H1 (cell line): ENCODE data around the gene FAM120B. TPM values are rescaled to one million over a fixed set of nuclear protein-coding genes. Genes with fewer than 3 reads are reported as not detected.

Experiments used
- ATF2 ChIP-seq: IDR thresholded peaks from 2 replicates; pipeline ENCODE4 v1.6.1; 2012; ENCODE audit warnings: low read length, inconsistent platforms
- BACH1 ChIP-seq: IDR thresholded peaks from 2 replicates; pipeline ENCODE4 v1.6.1; 2012; ENCODE audit warnings: low read length, improper control_type of control experiment
- BRCA1 ChIP-seq: IDR thresholded peaks from 2 replicates; pipeline ENCODE4 v1.6.1; 2012; ENCODE audit warnings: low read depth, low read length, improper control_type of control experiment
- CBX8 ChIP-seq: fragments of 300-800, 300-1000 bp; sonication (generic); IDR thresholded peaks from 2 replicates; pipeline ENCODE4 v1.7.1; 2016; ENCODE audit warnings: low read depth, low read length, borderline replicate concordance
- GTF2F1 ChIP-seq: IDR thresholded peaks from 2 replicates; pipeline ENCODE4 v1.6.1; 2012; ENCODE audit warnings: low read depth, low read length, improper control_type of control experiment, borderline replicate concordance
- HDAC2 ChIP-seq, 2 experiments: fragments of 300-600 bp in 1 of 2; sonication (generic) in 1 of 2; IDR thresholded peaks; 2 replicates each; pipeline ENCODE4 v1.6.1; 2011 to 2012; ENCODE audit warnings: low read depth in 2 of 2, low read length in 2 of 2, mild to moderate bottlenecking in 2 of 2, moderate library complexity in 2 of 2, borderline replicate concordance in 1 of 2, inconsistent platforms in 1 of 2
- MAFK ChIP-seq: IDR thresholded peaks from 2 replicates; pipeline ENCODE4 v1.6.1; 2012; ENCODE audit warnings: low read depth, mild to moderate bottlenecking, improper control_type of control experiment, low read length
- MAX ChIP-seq: IDR thresholded peaks from 2 replicates; pipeline ENCODE4 v1.6.1; 2012; ENCODE audit warnings: inconsistent platforms
- NANOG ChIP-seq: IDR thresholded peaks from 2 replicates; pipeline ENCODE4 v1.6.1; 2011; ENCODE audit warnings: low read length, low read depth, mild to moderate bottlenecking, inconsistent platforms; ENCODE audit not compliant: insufficient read depth, poor library complexity, severe bottlenecking
- POU5F1 ChIP-seq: IDR thresholded peaks from 2 replicates; pipeline ENCODE4 v1.6.1; 2011; ENCODE audit warnings: low read depth, mild to moderate bottlenecking, low read length, moderate library complexity
- RNF2 ChIP-seq: fragments of 200-900, 300-1000 bp; sonication (generic); IDR thresholded peaks from 2 replicates; pipeline ENCODE4 v1.7.1; 2016; ENCODE audit warnings: borderline replicate concordance, low read depth, mild to moderate bottlenecking, antibody characterized with exemption, low read length; ENCODE audit not compliant: poor library complexity, severe bottlenecking; ENCODE audit errors: missing control alignments
- RXRA ChIP-seq: IDR thresholded peaks from 2 replicates; pipeline ENCODE4 v1.6.1; 2011; ENCODE audit warnings: low read depth, mild to moderate bottlenecking, low read length, moderate library complexity; ENCODE audit not compliant: insufficient read depth
- SIX5 ChIP-seq: IDR thresholded peaks from 2 replicates; pipeline ENCODE4 v1.6.1; 2011; ENCODE audit warnings: mild to moderate bottlenecking, low read depth, low read length
- SP1 ChIP-seq: IDR thresholded peaks from 2 replicates; pipeline ENCODE4 v1.6.1; 2011; ENCODE audit warnings: low read depth, low read length
- SP2 ChIP-seq: IDR thresholded peaks from 2 replicates; pipeline ENCODE4 v1.6.1; 2012; ENCODE audit warnings: mild to moderate bottlenecking, low read length, inconsistent platforms
- SP4 ChIP-seq: IDR thresholded peaks from 2 replicates; pipeline ENCODE4 v1.6.1; 2012; ENCODE audit warnings: low read length, inconsistent platforms
- SUZ12 ChIP-seq: fragments of 200-600 bp; sonication (generic); IDR thresholded peaks from 2 replicates; pipeline ENCODE4 v1.6.1; 2012; ENCODE audit warnings: mild to moderate bottlenecking, inconsistent platforms, low read length, moderate library complexity, mixed read lengths
- TCF12 ChIP-seq: IDR thresholded peaks from 2 replicates; pipeline ENCODE4 v1.6.1; 2011; ENCODE audit warnings: low read depth, mild to moderate bottlenecking, low read length
- TEAD4 ChIP-seq: IDR thresholded peaks from 2 replicates; pipeline ENCODE4 v1.6.1; 2012; ENCODE audit warnings: low read depth, low read length, inconsistent platforms, mixed read lengths
- YY1 ChIP-seq: IDR thresholded peaks from 2 replicates; pipeline ENCODE4 v1.6.1; 2011; ENCODE audit warnings: low read depth, mild to moderate bottlenecking, low read length
- polyA plus RNA-seq, 7 experiments: library from polyadenylated mRNA; depleted of rRNA in 3 of 7; stranded (reverse) in 5 of 7; unstranded in 2 of 7; fragments of >200 nt in 5 of 7; fragments of 200-250 nt in 2 of 7; gene quantifications; 1 replicate in 5 of 7; 2 replicates in 1 of 7; 4 replicates in 1 of 7; pipeline versions ENCODE4 v1.2.1 to v1.2.3, GENCODE V29; 2011 to 2013; ENCODE audit warnings: missing spikeins in 2 of 7, mixed read lengths in 2 of 7
- total RNA-seq: library from RNA; stranded (reverse); fragmentation: NEBNext Ultra II Directional; extraction: Animal tissue kit (Norgen Biotek cat#: 25700); gene quantifications from 2 replicates; pipeline ENCODE4 v1.2.1, GENCODE V29; 2021

The FAM120B gene
- total and polyA plus RNA-seq, 2 of the 8 experiments (the other 6 are each of a cell fraction or from before 2014, with no cell fraction given) = 5.1 to 12.5 TPM

GRCh38 chr6:170292407-170293158 lies 14.0 kb upstream of the FAM120B start (continued):
- TF ChIP-seq POU5F1 = no peak
- no peak for TF ChIP-seq SP1
- no peak for TF ChIP-seq BACH1
- TF ChIP-seq NANOG = no peak
- no peak for TF ChIP-seq RNF2
- no peak for TF ChIP-seq RXRA
- peak; percentile 41; the same call in 1 of the 2 replicates for TF ChIP-seq SUZ12
- TF ChIP-seq GTF2F1 = no peak
- TF ChIP-seq MAX = peak; percentile 67
- no peak for TF ChIP-seq HDAC2 (IDR thresholded peaks at IDR 0.05; ENCODE audit: borderline replicate concordance in 1 of 2, low read depth in 2 of 2, low read length in 2 of 2)
- TF ChIP-seq TCF12 = 0 out of 2 replicates have a peak, but pooled peaks have one; percentile 6
- TF ChIP-seq SP4 = no peak
- no peak for TF ChIP-seq ATF2
- no peak for TF ChIP-seq SIX5
- no peak for TF ChIP-seq TEAD4
- no peak for TF ChIP-seq YY1
- TF ChIP-seq MAFK = no peak
- TF ChIP-seq SP2 = no peak
- no peak for TF ChIP-seq CBX8
- no peak for TF ChIP-seq BRCA1
